Gastrocnemius medialis (tissue), 4 donors: ENCODE measurements around the gene FNIP1. TPM values are rescaled to one million over a fixed set of nuclear protein-coding genes. Genes with fewer than 3 reads are reported as not detected.

Experiments used
- ATAC-seq, 2 donors: fragments of 150-250 bp; one replicate each; pipeline ENCODE4 v1.9.1; 2016
- DNase-seq, 2 donors: peaks; one replicate each; pipeline ENCODE4 v3.0.0-alpha.2; 2019
- H3K27ac ChIP-seq, 4 donors: fragments of 200-600 bp; sonication (generic); 1 replicate in 1 of 4; 2 replicates in 3 of 4; pipeline ENCODE4 v1.5.1; 2016 to 2018; ENCODE audit warnings: mild to moderate bottlenecking in 2 of 4, moderate library complexity in 1 of 4
- H3K27me3 ChIP-seq, 3 donors: fragments of 200-600 bp; sonication (generic) in 2 of 3; 1 replicate in 1 of 3; 2 replicates in 2 of 3; pipeline versions ENCODE4 v1.5.1 to v1.6.0; 2016 to 2019; ENCODE audit warnings: mild to moderate bottlenecking in 1 of 3, moderate library complexity in 1 of 3
- H3K36me3 ChIP-seq, 2 donors: fragments of 200-600 bp; sonication (generic) in 1 of 2; one replicate each; pipeline ENCODE4 v1.5.1; 2017 to 2018
- H3K4me1 ChIP-seq, 2 donors: fragments of 200-600 bp; sonication (generic) in 1 of 2; one replicate each; pipeline ENCODE4 v1.5.1; 2016 to 2017; ENCODE audit warnings: mild to moderate bottlenecking in 2 of 2
- H3K4me3 ChIP-seq, 4 donors: fragments of 200-600 bp; sonication (generic) in 3 of 4; 1 replicate in 1 of 4; 2 replicates in 3 of 4; pipeline ENCODE4 v1.5.1; 2016 to 2019; ENCODE audit warnings: mild to moderate bottlenecking in 2 of 4
- H3K9me3 ChIP-seq, 3 donors: fragments of 200-600 bp; sonication (generic) in 2 of 3; 1 replicate in 1 of 3; 2 replicates in 2 of 3; pipeline ENCODE4 v1.5.1; 2016 to 2019
- CTCF ChIP-seq, 5 experiments: fragments of 450-650 bp in 3 of 5; fragments of 200-600 bp in 2 of 5; sonication (generic) in 2 of 5; IDR thresholded peaks in 4 of 5; conservative IDR thresholded peaks in 1 of 5; 1 replicate in 4 of 5; 2 replicates in 1 of 5; pipeline ENCODE4 v1.5.1; 2016 to 2019; ENCODE audit warnings: antibody characterized with exemption in 5 of 5, mild to moderate bottlenecking in 3 of 5, moderate library complexity in 3 of 5
- POLR2A ChIP-seq, 2 donors: fragments of 450-650 bp; IDR thresholded peaks; one replicate each; pipeline ENCODE4 v1.6.1; 2017; ENCODE audit warnings: antibody characterized with exemption in 2 of 2, mild to moderate bottlenecking in 2 of 2, moderate library complexity in 2 of 2
- in situ Hi-C, 4 donors: fragments of 200-750 bp; cut with MboI; loops; one replicate each; pipeline versions ENCODE4 v1.15.0 to v1.8.0; 2017; ENCODE audit warnings: low sequenced_read_pairs in 4 of 4
- intact Hi-C: fragments of 100-400 bp; cut with DNase I; formaldehyde crosslinking; loops from one replicate; pipeline ENCODE4 v1.15.1; 2023; ENCODE audit warnings: low total_unique reads
- total RNA-seq, 4 donors: library from RNA; depleted of rRNA; stranded (reverse); fragments of >200 nt; gene quantifications; one replicate each; pipeline versions ENCODE4 v1.1.0 to v1.2.3, GENCODE V29; 2016

Gene FNIP1
- total RNA-seq, 4 donors from 2014 or later, result 53.9 to 84.7 (median 66.9) TPM

DNA sequence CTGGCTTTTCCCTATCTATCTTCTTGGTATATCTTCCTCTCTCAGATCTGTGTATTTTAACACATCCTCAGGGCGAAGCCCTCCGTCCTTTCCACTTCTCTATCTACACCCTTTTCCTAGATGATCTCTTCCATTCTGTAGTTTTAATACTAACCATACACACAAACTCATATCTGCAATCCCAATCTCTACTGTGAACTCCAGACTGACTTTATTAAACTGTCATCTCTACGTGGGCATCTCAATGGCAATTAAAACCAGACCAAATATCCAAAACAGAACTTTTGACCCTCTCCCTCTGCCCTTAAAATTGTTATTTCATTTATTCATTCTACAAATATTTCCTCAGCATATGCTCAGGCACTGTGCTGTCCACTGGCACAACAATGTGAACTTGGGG lies 7.1 kb downstream of the FNIP1 start:
- Histone ChIP-seq H3K4me1 (peaks cover 53 to 60% of the 10 kb centered on the region in 2 donors), H3K9me3 (no peaks in the 10 kb centered on the region), H3K4me3 (no peak overlapping the region), H3K27me3 (no peaks in the 10 kb centered on the region), H3K36me3 (no peaks in the 10 kb centered on the region), H3K27ac (no peak overlapping the region)
- intact Hi-C loops (no loop called here), in situ Hi-C loops (loop anchor here in 2 of 4 donors (10.0 kb wide), 1 partner anchor 155 kb away; the partner anchor contains the start of gene RAPGEF6 (in 2 of the 2))
- DNase-seq, result no peak
- no peak for ATAC-seq
- no peak for TF ChIP-seq CTCF (IDR thresholded peaks at IDR 0.05 in 4 of 5, conservative IDR thresholded peaks at IDR 0.05 in 1 of 5)
- no peak for TF ChIP-seq POLR2A (IDR thresholded peaks at IDR 0.05)

- H3K4me3 ChIP-seq, result no peak overlapping the region
- no peaks in the 10 kb centered on the region for H3K36me3 ChIP-seq
- H3K4me1 ChIP-seq, result peaks cover 39 to 56% of the 10 kb centered on the region in 2 donors
- no peaks in the 10 kb centered on the region for H3K27me3 ChIP-seq
- ATAC-seq (no peak), DNase-seq (no peak)
- in situ Hi-C loops, result no loop called here
- TF ChIP-seq CTCF (IDR thresholded peaks at IDR 0.05 in 4 of 5, conservative IDR thresholded peaks at IDR 0.05 in 1 of 5) (no peak), POLR2A (IDR thresholded peaks at IDR 0.05) (no peak)
- H3K9me3 ChIP-seq, result no peaks in the 10 kb centered on the region
- intact Hi-C loops, result no loop called here
- H3K27ac ChIP-seq, result peak overlapping the region in 2 of 4 donors; percentile 30 to 50
Measured at GRCh38 chr5:131787736-131788135, 9.1 kb downstream of the FNIP1 start.

- no peak for TF ChIP-seq POLR2A (IDR thresholded peaks at IDR 0.05)
- no peak for TF ChIP-seq CTCF (IDR thresholded peaks at IDR 0.05 in 4 of 5, conservative IDR thresholded peaks at IDR 0.05 in 1 of 5)
- ATAC-seq, result no peak
- peak overlapping the region in 3 of 4 donors; percentile 13 to 50 (median 30) for H3K27ac ChIP-seq
- peaks cover 38 to 49% of the 10 kb centered on the region in 2 donors for H3K4me1 ChIP-seq
- H3K9me3 ChIP-seq, result no peaks in the 10 kb centered on the region
- no peaks in the 10 kb centered on the region for H3K36me3 ChIP-seq
- intact Hi-C loops (no loop called here), in situ Hi-C loops (no loop called here)
- H3K27me3 ChIP-seq, result no peaks in the 10 kb centered on the region
- H3K4me3 ChIP-seq, result no peak overlapping the region
- no peak for DNase-seq
Measured at GRCh38 chr5:131786900-131787692, 9.7 kb downstream of the FNIP1 start.

GRCh38 chr5:131786036-131786435 lies 10.8 kb downstream of the FNIP1 start:
- intact Hi-C loops (no loop called here), in situ Hi-C loops (no loop called here)
- Histone ChIP-seq H3K9me3 (no peaks in the 10 kb centered on the region), H3K4me3 (no peak overlapping the region), H3K27ac (no peak overlapping the region), H3K36me3 (no peaks in the 10 kb centered on the region), H3K27me3 (no peaks in the 10 kb centered on the region), H3K4me1 (peaks cover 28 to 47% of the 10 kb centered on the region in 2 donors)
- DNase-seq (no peak), ATAC-seq (no peak)
- TF ChIP-seq POLR2A (IDR thresholded peaks at IDR 0.05) (no peak), CTCF (IDR thresholded peaks at IDR 0.05 in 4 of 5, conservative IDR thresholded peaks at IDR 0.05 in 1 of 5) (no peak)
